ENCODE measurements around the gene EXOC3L4.

Gene EXOC3L4

DNA sequence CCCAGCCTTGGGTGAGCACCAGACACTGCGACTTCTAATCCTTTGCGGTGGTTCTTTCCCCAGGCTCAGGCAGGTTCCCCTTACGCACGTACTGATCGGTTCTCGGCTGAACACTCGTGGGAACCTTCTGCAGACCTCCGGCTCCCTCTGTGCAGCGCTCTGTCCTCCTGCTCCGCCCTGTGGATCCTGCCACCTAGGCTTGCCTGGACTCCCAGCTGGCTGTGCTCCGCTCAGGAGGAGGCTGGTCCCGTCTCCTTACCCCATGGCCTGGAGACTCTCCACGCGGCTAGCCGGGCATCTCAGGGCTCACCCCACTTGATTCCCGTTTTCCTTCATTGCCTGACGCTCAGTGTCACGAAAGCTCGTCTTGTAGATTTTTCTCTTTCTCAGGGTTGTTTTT lies 63.4 kb downstream of the EXOC3L4 start:
- H3K4me2 ChIP-seq (ENCODE audit: low read length) = no peak overlapping the region

GRCh38 chr14:103158688-103159087 lies 64.2 kb downstream of the EXOC3L4 start:
- H3K36me3 ChIP-seq (ENCODE audit: control insufficient read depth, low read length) = no peaks in the 10 kb centered on the region
- H3K79me2 ChIP-seq (ENCODE audit: control insufficient read depth, low read length) = no peaks in the 10 kb centered on the region
- H3K27ac ChIP-seq (ENCODE audit: low read depth, low read length) = no peak overlapping the region
- H3K9me3 ChIP-seq (ENCODE audit: control insufficient read depth, insufficient read depth, low read length) = no peaks in the 10 kb centered on the region
- no peak overlapping the region for H3K4me2 ChIP-seq (ENCODE audit: low read length)
- H3K27me3 ChIP-seq (ENCODE audit: control insufficient read depth, low read length) = peaks cover 11% of the 10 kb centered on the region
- no peaks in the 10 kb centered on the region for H4K20me1 ChIP-seq (ENCODE audit: control insufficient read depth, insufficient read depth, low read depth, low read length)
- H3K4me1 ChIP-seq (ENCODE audit: control insufficient read depth, low read length) = no peaks in the 10 kb centered on the region
- TF ChIP-seq, protein P1, sequence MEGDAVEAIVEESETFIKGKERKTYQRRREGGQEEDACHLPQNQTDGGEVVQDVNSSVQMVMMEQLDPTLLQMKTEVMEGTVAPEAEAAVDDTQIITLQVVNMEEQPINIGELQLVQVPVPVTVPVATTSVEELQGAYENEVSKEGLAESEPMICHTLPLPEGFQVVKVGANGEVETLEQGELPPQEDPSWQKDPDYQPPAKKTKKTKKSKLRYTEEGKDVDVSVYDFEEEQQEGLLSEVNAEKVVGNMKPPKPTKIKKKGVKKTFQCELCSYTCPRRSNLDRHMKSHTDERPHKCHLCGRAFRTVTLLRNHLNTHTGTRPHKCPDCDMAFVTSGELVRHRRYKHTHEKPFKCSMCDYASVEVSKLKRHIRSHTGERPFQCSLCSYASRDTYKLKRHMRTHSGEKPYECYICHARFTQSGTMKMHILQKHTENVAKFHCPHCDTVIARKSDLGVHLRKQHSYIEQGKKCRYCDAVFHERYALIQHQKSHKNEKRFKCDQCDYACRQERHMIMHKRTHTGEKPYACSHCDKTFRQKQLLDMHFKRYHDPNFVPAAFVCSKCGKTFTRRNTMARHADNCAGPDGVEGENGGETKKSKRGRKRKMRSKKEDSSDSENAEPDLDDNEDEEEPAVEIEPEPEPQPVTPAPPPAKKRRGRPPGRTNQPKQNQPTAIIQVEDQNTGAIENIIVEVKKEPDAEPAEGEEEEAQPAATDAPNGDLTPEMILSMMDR (IDR thresholded peaks at IDR 0.05; ENCODE audit: low read depth, low read length, poor library complexity, severe bottlenecking) = no peak
- no peak for TF ChIP-seq EZH2phosphoT487 (IDR thresholded peaks at IDR 0.05; ENCODE audit: borderline replicate concordance, low read length)
- H3F3A ChIP-seq (ENCODE audit: control insufficient read depth, insufficient read depth) = no peaks in the 10 kb centered on the region
- no peaks in the 10 kb centered on the region for H3K9me2 ChIP-seq (replicated peaks; ENCODE audit: control insufficient read depth, low read length)
- no peak overlapping the region for H3K4me3 ChIP-seq (ENCODE audit: low read length)

More for the DNA sequence above, 63.4 kb downstream of the EXOC3L4 start:
- Histone ChIP-seq H3K79me2 (ENCODE audit: control insufficient read depth, low read length) (no peaks in the 10 kb centered on the region), H3K9me3 (ENCODE audit: control insufficient read depth, insufficient read depth, low read length) (no peaks in the 10 kb centered on the region), H4K20me1 (ENCODE audit: control insufficient read depth, insufficient read depth, low read depth, low read length) (no peaks in the 10 kb centered on the region), H3K27me3 (ENCODE audit: control insufficient read depth, low read length) (peaks cover 16% of the 10 kb centered on the region), H3F3A (ENCODE audit: control insufficient read depth, insufficient read depth) (no peaks in the 10 kb centered on the region), H3K9me2 (replicated peaks; ENCODE audit: control insufficient read depth, low read length) (no peaks in the 10 kb centered on the region), H3K4me1 (ENCODE audit: control insufficient read depth, low read length) (no peaks in the 10 kb centered on the region), H3K27ac (ENCODE audit: low read depth, low read length) (no peak overlapping the region), H3K4me3 (ENCODE audit: low read length) (no peak overlapping the region), H3K36me3 (ENCODE audit: control insufficient read depth, low read length) (no peaks in the 10 kb centered on the region)
- TF ChIP-seq, protein P1 (IDR thresholded peaks at IDR 0.05; ENCODE audit: low read depth, low read length, poor library complexity, severe bottlenecking) = no peak
- TF ChIP-seq EZH2phosphoT487 (IDR thresholded peaks at IDR 0.05; ENCODE audit: borderline replicate concordance, low read length) = no peak
